OCI-LY3 (cell line): Measurements from ENCODE around the gene TENM4.
A peak's percentile ranks its signal among the peaks of the same experiment; 100 is the strongest.

Experiments
- H2AFZ ChIP-seq: fragments of 200-600, 300-600 bp; shearing (Covaris generic); 2 replicates; pipeline ENCODE4 v1.6.0; 2014; ENCODE audit warnings: antibody characterized with exemption, low read depth, low read length
- H3K27ac ChIP-seq: fragments of 200-600, 300-600 bp; sonication (generic); 2 replicates; pipeline ENCODE4 v1.5.1; 2014; ENCODE audit warnings: mild to moderate bottlenecking, low read length, moderate library complexity, mixed read lengths
- H3K27me3 ChIP-seq: fragments of 200-600, 300-600 bp; sonication (generic); 2 replicates; pipeline ENCODE4 v1.6.1; 2014; ENCODE audit warnings: low read depth, low read length, mixed read lengths
- H3K36me3 ChIP-seq: fragments of 200-600, 300-600 bp; sonication (generic); replicated peaks from 2 replicates; pipeline ENCODE3; 2014; ENCODE audit warnings: low read depth, low read length, mixed read lengths
- H3K4me1 ChIP-seq: fragments of 300-600, 200-600 bp; sonication (generic); 2 replicates; pipeline ENCODE4 v1.6.1; 2014; ENCODE audit warnings: low read length, mixed read lengths
- H3K4me2 ChIP-seq: fragments of 200-600, 300-600 bp; sonication (generic); 2 replicates; pipeline ENCODE4 v1.6.1; 2014; ENCODE audit warnings: low read length, mixed read lengths
- H3K4me3 ChIP-seq: fragments of 300-600, 200-600 bp; sonication (generic); 2 replicates; pipeline ENCODE4 v1.5.1; 2014; ENCODE audit warnings: antibody characterized with exemption, mild to moderate bottlenecking, low read length, moderate library complexity
- H3K79me2 ChIP-seq: fragments of 300-600, 200-600 bp; shearing (Covaris generic); 2 replicates; pipeline ENCODE4 v1.6.1; 2014; ENCODE audit warnings: mild to moderate bottlenecking, low read length, mixed read lengths
- H3K9ac ChIP-seq: fragments of 300-600, 200-600 bp; shearing (Covaris generic); 2 replicates; pipeline ENCODE4 v1.6.0; 2014; ENCODE audit warnings: mild to moderate bottlenecking, low read length, moderate library complexity
- H3K9me3 ChIP-seq: fragments of 200-600, 300-600 bp; shearing (Covaris generic); 2 replicates; pipeline ENCODE4 v1.6.1; 2014; ENCODE audit warnings: low read length, mixed read lengths; ENCODE audit not compliant: insufficient read depth
- H4K20me1 ChIP-seq: fragments of 200-600, 300-600 bp; sonication (generic); 2 replicates; pipeline ENCODE4 v1.6.1; 2016; ENCODE audit warnings: low read length, mixed read lengths; ENCODE audit not compliant: insufficient read depth
- EZH2phosphoT487 ChIP-seq: fragments of 200-600 bp; shearing (Covaris generic); IDR thresholded peaks from 2 replicates; pipeline ENCODE4 v1.6.1; 2018; ENCODE audit warnings: antibody characterized with exemption, mixed run types, low read depth
- TF ChIP-seq, protein P1 (sequence below): fragments of 200-600, 300-600 bp; sonication (generic); IDR thresholded peaks from 2 replicates; pipeline ENCODE4 v1.5.1; 2014; ENCODE audit warnings: antibody characterized with exemption, low read length, low read depth

Gene TENM4

DNA sequence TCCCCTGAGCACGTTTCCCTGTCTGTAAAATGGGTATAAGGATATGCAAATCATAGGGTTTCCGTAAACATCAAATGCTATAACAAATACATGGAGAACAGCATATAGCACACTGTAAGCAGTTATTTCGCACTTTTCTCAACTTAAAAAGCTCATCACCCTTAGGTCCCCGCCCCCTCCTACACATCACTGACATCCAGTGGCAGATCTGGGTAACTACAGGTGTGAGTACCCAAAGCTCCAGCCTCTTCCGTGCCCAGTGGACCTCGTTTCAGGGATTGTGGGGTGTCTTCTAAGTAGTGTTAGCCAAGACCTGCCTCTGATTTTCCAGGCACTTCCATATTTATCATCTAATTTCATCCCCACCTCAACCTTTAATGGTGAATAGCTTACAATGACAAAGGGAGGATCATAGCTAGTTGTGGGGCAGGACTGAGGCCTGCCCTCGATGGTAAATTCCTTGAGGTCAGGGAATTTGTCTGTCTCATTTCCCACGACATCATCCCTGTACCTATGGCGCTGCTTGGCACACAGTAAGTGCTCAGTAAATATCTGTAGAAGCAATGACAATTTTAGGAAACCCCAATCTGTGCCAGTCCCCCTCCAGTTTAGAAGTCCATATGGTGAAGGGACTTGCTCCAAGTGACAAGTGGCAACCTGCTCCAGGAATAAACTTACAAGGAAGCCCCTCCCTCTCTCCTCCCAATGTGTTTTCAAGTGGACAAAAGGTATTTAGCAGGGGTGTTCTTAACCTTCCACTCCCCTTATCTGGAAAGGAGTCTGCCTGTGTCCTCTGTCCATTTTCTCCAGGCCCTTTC, 340.5 kb downstream of the TENM4 start:
- TF ChIP-seq, protein P1, sequence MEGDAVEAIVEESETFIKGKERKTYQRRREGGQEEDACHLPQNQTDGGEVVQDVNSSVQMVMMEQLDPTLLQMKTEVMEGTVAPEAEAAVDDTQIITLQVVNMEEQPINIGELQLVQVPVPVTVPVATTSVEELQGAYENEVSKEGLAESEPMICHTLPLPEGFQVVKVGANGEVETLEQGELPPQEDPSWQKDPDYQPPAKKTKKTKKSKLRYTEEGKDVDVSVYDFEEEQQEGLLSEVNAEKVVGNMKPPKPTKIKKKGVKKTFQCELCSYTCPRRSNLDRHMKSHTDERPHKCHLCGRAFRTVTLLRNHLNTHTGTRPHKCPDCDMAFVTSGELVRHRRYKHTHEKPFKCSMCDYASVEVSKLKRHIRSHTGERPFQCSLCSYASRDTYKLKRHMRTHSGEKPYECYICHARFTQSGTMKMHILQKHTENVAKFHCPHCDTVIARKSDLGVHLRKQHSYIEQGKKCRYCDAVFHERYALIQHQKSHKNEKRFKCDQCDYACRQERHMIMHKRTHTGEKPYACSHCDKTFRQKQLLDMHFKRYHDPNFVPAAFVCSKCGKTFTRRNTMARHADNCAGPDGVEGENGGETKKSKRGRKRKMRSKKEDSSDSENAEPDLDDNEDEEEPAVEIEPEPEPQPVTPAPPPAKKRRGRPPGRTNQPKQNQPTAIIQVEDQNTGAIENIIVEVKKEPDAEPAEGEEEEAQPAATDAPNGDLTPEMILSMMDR = peak; percentile 90
- no peak for TF ChIP-seq EZH2phosphoT487
- Histone ChIP-seq H3K4me3 (no peak overlapping the region), H4K20me1 (peaks cover 5% of the 10 kb centered on the region), H2AFZ (no peak overlapping the region), H3K4me2 (peak overlapping the region; percentile 30; the same call in 1 of the 2 replicates), H3K27me3 (no peaks in the 10 kb centered on the region), H3K27ac (no peak overlapping the region), H3K9ac (no peak overlapping the region), H3K36me3 (no peaks in the 10 kb centered on the region), H3K79me2 (no peaks in the 10 kb centered on the region), H3K9me3 (no peaks in the 10 kb centered on the region), H3K4me1 (no peaks in the 10 kb centered on the region; the same call in 1 of the 2 replicates)

GRCh38 chr11:79098146-79098545, 342.7 kb downstream of the TENM4 start:
- Histone ChIP-seq H3K79me2 (no peaks in the 10 kb centered on the region), H3K9ac (no peak overlapping the region), H3K36me3 (no peaks in the 10 kb centered on the region), H3K27me3 (no peaks in the 10 kb centered on the region), H4K20me1 (peaks cover 5% of the 10 kb centered on the region), H2AFZ (no peak overlapping the region), H3K4me2 (no peak overlapping the region), H3K27ac (no peak overlapping the region), H3K4me1 (no peaks in the 10 kb centered on the region; the same call in 1 of the 2 replicates), H3K4me3 (no peak overlapping the region), H3K9me3 (no peaks in the 10 kb centered on the region)
- TF ChIP-seq EZH2phosphoT487 = no peak
- TF ChIP-seq, protein P1 = no peak

DNA sequence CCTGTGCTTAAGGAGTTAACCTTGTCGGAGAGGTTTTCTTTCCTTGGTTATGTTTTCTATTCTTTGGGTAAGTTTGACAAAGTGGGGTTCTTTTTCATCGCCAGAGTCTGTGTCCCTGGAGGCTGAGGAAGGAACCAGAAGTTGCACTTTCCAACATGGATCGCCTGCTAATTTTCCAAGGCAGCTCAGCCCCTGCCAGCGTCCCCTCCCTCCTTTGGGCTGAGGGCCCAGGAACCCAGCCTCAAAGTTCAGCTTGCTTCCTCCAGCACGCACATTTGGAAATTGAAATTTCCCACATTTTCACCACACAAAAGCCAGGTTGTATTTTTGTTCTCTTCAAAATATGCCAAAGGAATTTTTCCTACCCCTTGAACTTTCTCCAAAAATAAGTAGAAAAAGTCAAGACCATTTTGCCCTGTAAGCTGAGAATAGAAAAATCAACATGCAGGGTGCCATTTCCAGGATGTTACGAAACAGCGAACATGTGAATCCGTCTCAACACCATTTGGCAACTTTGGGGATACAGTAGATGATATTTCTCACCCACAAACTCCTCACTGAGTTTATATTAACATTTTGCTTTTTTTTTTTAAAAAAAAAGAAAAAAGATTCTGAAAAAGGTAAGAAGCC, 343.5 kb downstream of the TENM4 start:
- H3K27me3 ChIP-seq = no peaks in the 10 kb centered on the region
- H3K9ac ChIP-seq = no peak overlapping the region
- no peak for TF ChIP-seq EZH2phosphoT487
- TF ChIP-seq, protein P1 = no peak
- H3K4me3 ChIP-seq = no peak overlapping the region
- no peak overlapping the region for H3K27ac ChIP-seq
- H3K4me1 ChIP-seq = no peaks in the 10 kb centered on the region; the same call in 1 of the 2 replicates
- no peak overlapping the region for H3K4me2 ChIP-seq
- peaks cover 5% of the 10 kb centered on the region for H4K20me1 ChIP-seq
- H3K79me2 ChIP-seq = no peaks in the 10 kb centered on the region
- no peaks in the 10 kb centered on the region for H3K36me3 ChIP-seq
- no peaks in the 10 kb centered on the region for H3K9me3 ChIP-seq
- H2AFZ ChIP-seq = no peak overlapping the region

- Histone ChIP-seq H3K4me2 (no peak overlapping the region), H3K9me3 (no peaks in the 10 kb centered on the region), H2AFZ (no peak overlapping the region), H3K36me3 (no peaks in the 10 kb centered on the region), H3K79me2 (no peaks in the 10 kb centered on the region), H3K4me3 (no peak overlapping the region), H3K27ac (no peak overlapping the region), H4K20me1 (peaks cover 8% of the 10 kb centered on the region), H3K27me3 (no peaks in the 10 kb centered on the region), H3K9ac (no peak overlapping the region), H3K4me1 (no peaks in the 10 kb centered on the region; the same call in 1 of the 2 replicates)
- TF ChIP-seq, protein P1 = no peak
- TF ChIP-seq EZH2phosphoT487 = no peak
These were observed 345.4 kb downstream of the TENM4 start for GRCh38 chr11:79095424-79095823.
